Mucosa of gallbladder (tissue), 1 donor: ENCODE data around the gene ST3GAL4. TPM values are rescaled to one million over a fixed set of nuclear protein-coding genes. Genes with fewer than 3 reads are reported as not detected.
"Not testable (repeated sequence)": the region's sequence is repeated elsewhere in the genome, so short reads cannot be mapped to it uniquely, and the experiment has no call there.

Source experiments
- DNase-seq: peaks from one replicate; pipeline ENCODE4 v3.0.0-alpha.2; 2020; ENCODE audit warnings: low spot score
- total RNA-seq: library from RNA; stranded (reverse); gene quantifications from one replicate; pipeline ENCODE4 v1.2.1, GENCODE V29; 2021
- donor health status: DM: no; HTN: no; CAD: no.

Gene ST3GAL4
- total RNA-seq, 1 donor from 2014 or later = 19.4 TPM

GRCh38 chr11:126386729-126387071 is 31.2 kb downstream of the ST3GAL4 start:
- not testable (repeated sequence) for DNase-seq

DNA sequence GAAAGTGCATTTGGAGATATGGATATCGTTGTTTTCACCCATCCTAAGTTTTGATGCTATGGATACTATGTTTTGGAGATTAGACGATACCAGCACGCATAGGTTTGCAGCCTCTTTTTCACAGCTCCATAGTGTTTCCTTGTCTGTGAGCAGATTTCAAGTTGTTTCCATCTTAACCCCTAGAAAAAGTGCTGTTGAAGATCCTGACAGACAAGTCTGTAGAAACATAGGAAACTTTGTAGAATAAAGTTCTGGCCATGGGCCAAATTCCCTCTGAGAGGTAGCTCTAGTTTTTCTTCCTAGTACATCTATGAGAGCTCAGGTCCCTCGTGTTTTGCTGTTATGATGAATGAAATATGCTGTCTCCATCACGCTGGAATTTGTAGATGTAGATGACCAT is 32.4 kb downstream of the ST3GAL4 start:
- no peak for DNase-seq

GRCh38 chr11:126390272-126390867 is 34.9 kb downstream of the ST3GAL4 start:
- DNase-seq = no peak

- no peak for DNase-seq
These were observed 35.9 kb downstream of the ST3GAL4 start for GRCh38 chr11:126391286-126391954.

GRCh38 chr11:126391970-126392632 is 36.6 kb downstream of the ST3GAL4 start:
- DNase-seq = no peak

- no peak for DNase-seq
These were observed 37.1 kb downstream of the ST3GAL4 start for GRCh38 chr11:126392633-126393013.

- no peak for DNase-seq
These were observed 37.7 kb downstream of the ST3GAL4 start for GRCh38 chr11:126393143-126393542.

GRCh38 chr11:126394036-126394435 is 38.5 kb downstream of the ST3GAL4 start:
- DNase-seq = no peak

DNA sequence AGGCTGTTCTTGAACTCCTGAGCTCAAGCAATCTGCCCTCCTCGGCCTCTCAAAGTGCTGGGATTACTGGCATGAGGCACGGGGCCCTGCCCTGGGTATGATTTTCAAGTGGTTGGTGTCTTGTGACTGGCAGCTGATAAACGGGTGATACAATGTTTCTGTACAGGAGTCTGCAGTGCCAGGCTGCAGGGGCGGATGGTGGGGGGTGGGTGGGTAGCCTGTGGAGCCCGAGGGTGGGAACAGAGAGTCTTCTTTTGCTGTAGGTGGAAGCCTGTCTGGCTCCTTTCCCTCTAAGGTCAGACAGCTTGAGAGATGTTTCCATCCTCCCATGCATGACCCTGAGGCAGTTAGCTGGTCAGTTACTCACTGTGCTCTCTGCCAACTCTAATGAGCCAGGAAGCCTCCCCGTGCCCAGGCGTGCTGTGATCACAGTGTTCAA is 39.2 kb downstream of the ST3GAL4 start:
- DNase-seq = not testable (repeated sequence)

GRCh38 chr11:126395784-126396183 is 40.3 kb downstream of the ST3GAL4 start:
- not testable (repeated sequence) for DNase-seq

DNA sequence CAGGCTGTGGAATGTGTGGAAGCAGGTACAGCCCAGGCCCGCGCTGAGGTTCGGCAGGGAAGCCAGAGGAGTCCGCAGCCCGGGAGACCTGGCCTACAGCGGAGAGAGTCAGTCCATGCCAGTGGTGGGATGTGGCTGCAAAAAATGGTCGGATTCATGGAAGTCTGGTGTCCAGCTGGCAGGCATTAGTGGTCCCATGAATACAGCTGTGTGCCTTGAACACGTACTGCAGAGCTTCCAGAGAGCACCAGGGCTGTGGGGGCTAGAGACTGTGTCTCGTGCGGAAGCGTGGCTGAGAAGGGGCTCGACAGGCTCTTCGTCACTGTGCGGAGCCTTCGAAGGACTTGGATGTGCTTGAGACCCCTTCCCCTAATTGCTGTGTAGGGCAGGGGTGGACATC is 40.8 kb downstream of the ST3GAL4 start:
- DNase-seq = not testable (repeated sequence)

DNA sequence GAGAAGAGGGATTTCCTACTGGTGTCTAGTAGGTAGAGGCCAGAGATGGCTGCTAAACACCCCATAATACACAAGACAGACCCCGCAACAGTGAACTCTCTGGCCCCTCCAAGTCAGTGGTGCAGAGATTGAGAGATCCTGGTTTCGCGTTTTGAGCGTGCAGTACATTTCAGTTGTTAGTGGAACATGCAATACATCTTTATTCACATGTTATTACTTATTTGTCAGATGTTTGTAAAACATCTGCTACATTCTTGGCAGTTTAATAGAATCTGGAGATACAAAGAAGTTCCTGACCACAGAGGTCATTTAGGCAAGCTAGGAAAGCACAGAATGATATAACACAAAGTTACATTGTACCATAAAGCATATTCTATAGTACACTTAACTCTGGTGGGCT is 41.5 kb downstream of the ST3GAL4 start:
- DNase-seq = no peak

DNA sequence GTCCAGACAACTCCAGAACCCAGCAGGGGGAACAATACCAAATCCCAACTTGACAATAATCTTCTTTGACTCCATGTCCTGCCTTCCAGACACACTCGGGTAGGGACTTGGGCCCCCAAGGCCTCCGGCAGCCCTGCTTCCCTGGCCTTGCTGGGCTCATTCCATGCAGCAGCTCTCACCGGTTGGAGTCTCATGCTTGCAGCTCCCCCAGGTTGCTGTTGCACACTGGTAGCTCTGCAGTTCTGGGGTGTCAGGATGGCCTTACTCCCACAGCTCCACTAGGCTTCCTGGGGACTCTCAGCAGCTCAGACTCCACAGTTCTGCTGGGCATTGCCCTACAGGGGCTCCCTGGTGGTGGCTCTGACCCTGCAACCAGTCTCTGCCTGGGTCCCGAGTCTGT is 42.8 kb downstream of the ST3GAL4 start:
- DNase-seq = no peak

- DNase-seq = no peak
These were observed 43.2 kb downstream of the ST3GAL4 start for GRCh38 chr11:126398721-126399120.

DNA sequence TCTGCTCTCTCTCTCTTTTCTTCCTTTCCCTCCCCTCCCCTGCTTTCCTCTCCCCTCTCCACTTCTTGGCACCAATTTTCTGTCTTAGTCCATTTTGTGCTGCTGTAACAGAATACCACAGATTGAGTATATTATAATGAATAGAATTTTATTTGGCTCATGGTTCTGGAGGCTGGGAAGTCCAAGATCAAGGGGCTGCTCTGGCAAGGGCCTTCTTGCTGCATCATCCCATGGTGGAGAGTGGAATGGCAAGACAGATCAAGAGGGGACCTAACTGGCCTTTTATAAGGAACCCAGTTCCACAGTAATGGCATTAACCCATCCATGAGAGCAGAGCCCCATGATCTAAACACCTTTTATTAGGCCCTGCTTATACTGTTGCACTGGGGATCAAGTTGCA is 44.5 kb downstream of the ST3GAL4 start:
- DNase-seq = no peak

GRCh38 chr11:126400479-126400878 is 45.0 kb downstream of the ST3GAL4 start:
- DNase-seq = no peak

DNA sequence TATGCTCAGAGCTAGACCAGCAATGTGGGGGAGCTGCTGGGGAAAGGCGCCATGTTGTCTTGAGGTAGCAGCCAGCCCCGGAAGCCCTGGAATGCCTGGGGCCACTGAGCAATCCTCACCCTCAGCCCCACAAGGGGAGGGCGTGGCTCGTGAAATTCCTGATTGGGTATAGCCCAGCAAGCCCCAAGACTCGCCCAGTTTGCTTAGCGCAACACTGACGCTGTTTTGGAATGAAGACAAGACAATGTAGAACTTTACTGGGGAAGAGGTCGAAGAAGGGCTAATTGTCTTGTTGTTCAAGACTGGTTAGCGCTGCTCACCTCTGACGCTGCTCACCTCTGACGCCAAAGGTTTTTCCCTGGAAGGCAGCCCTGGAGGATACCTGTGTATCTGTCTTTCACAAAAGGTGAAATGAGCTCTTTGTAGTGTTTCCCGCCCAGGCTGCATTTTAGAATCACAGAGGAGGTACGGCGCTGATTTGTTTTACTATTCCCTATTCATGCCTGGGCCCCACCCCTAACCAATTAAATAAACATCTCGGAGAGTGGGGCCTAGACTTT is 47.6 kb downstream of the ST3GAL4 start:
- DNase-seq = no peak

DNA sequence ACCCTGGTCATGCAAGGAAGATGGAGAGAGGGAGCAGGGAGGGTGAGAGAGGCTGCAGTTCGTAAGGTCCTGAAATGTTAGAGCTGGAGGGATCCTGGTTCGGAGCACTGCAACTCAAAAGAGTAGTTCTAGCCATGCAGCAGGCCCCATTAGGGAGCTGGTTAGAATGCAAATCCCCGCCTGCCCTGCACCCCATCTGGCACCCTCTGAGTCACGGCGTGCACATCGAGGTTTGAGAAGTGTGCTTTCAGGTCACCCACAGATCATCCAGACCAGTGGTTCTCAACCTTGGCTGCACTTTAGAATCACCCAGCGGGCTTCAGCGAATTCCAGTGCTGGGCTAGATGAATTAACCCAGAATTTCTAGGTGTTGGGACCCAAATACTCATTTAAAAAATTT is 48.2 kb downstream of the ST3GAL4 start:
- no peak for DNase-seq

GRCh38 chr11:126404367-126404766 is 48.9 kb downstream of the ST3GAL4 start:
- no peak for DNase-seq

GRCh38 chr11:126405374-126405773 is 49.9 kb downstream of the ST3GAL4 start:
- no peak for DNase-seq

DNA sequence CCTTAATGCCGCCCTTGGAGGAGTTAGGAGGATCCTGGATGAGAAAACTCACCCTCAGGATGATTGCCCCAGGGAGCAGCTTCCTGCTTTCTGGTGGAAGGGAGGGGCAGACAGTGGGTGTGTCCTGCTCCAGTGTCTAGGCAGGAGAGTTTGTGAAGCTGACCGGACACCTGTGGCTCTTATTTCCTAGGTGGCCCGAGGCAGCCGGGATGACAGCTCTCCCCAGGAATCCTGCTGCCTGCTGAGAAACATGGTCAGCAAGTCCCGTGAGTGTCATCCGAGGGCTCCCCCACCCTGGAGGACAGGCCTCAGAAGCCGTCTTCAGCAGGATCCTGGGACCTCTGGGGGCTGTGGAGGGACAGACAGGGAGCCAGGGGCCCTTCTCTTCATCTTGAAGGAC is 50.4 kb downstream of the ST3GAL4 start:
- DNase-seq = no peak

DNA sequence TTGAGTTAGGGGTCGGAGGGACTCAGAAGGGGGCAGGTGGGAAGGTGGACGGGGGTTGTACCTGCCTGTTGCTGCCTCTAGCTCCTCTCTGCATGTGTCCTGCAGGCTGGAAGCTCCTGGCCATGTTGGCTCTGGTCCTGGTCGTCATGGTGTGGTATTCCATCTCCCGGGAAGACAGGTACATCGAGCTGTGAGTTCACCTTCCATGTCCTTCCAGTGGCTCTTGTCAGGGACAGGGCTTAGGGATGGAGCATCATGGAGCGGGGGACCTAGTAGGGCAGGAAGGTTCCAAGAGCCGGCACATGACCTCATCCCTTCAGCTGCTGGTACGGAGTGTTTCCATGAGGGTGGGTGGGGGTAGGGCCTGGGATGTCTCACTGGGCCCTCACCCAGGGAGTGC is 50.9 kb downstream of the ST3GAL4 start:
- DNase-seq = no peak

DNA sequence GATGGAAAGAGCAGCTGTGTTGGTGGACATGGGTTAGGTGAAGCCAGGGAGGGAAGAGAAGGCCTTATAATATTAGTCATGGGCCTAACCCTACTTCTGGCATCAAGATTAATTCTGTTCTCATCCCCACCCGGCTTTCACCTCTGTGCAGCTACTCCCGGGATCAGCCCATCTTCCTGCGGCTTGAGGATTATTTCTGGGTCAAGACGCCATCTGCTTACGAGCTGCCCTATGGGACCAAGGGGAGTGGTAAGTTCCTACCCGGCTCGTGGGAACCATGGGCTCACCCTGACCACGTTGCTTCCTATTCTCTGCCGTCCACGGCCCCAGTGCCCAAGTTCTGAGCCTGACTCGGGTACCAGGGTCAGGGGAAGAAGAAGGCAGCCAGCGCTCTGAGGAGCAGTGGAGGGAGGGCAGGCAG is 51.6 kb downstream of the ST3GAL4 start:
- no peak for DNase-seq
